H1 (cell line): ENCODE measurements around the gene NBDY.

Experiments
- CHD1 ChIP-seq: IDR thresholded peaks from 2 replicates; pipeline ENCODE4 v1.6.1; 2012; ENCODE audit warnings: low read depth, low read length, improper control_type of control experiment
- CTCF ChIP-seq, 3 experiments: IDR thresholded peaks; 1 replicate in 2 of 3; 2 replicates in 1 of 3; pipeline versions ENCODE4 v1.5.1 to v1.6.1; 2011; ENCODE audit warnings: low read length in 3 of 3, mild to moderate bottlenecking in 3 of 3, inconsistent platforms in 2 of 3, low read depth in 1 of 3, moderate library complexity in 1 of 3; ENCODE audit not compliant: insufficient read depth in 1 of 3; ENCODE audit errors: control extremely low read depth in 1 of 3
- GABPA ChIP-seq: IDR thresholded peaks from 2 replicates; pipeline ENCODE4 v1.6.1; 2011; ENCODE audit warnings: mild to moderate bottlenecking, low read length, moderate library complexity, borderline replicate concordance; ENCODE audit not compliant: insufficient read depth
- HDAC2 ChIP-seq, 2 experiments: fragments of 300-600 bp in 1 of 2; sonication (generic) in 1 of 2; IDR thresholded peaks; 2 replicates each; pipeline ENCODE4 v1.6.1; 2011 to 2012; ENCODE audit warnings: low read depth in 2 of 2, low read length in 2 of 2, mild to moderate bottlenecking in 2 of 2, moderate library complexity in 2 of 2, borderline replicate concordance in 1 of 2, inconsistent platforms in 1 of 2
- SIN3A ChIP-seq, 2 experiments: IDR thresholded peaks in 1 of 2; conservative IDR thresholded peaks in 1 of 2; 2 replicates each; pipeline ENCODE4 v1.6.1; 2011 to 2012; ENCODE audit warnings: low read length in 2 of 2, improper control_type of control experiment in 1 of 2, low read depth in 1 of 2, mild to moderate bottlenecking in 1 of 2
- SUZ12 ChIP-seq: fragments of 200-600 bp; sonication (generic); IDR thresholded peaks from 2 replicates; pipeline ENCODE4 v1.6.1; 2012; ENCODE audit warnings: mild to moderate bottlenecking, inconsistent platforms, low read length, moderate library complexity, mixed read lengths

- TF ChIP-seq CTCF (IDR thresholded peaks at IDR 0.05; ENCODE audit: control extremely low read depth in 1 of 3, insufficient read depth in 1 of 3, low read depth in 1 of 3, low read length in 3 of 3) (no peak), CHD1 (no peak), GABPA (no peak), SUZ12 (no peak), SIN3A (conservative IDR thresholded peaks at IDR 0.05 in 1 of 2, IDR thresholded peaks at IDR 0.05 in 1 of 2; ENCODE audit: low read depth in 1 of 2, low read length in 2 of 2) (no peak), HDAC2 (IDR thresholded peaks at IDR 0.05; ENCODE audit: borderline replicate concordance in 1 of 2, low read depth in 2 of 2, low read length in 2 of 2) (no peak)
These were observed 71.3 kb downstream of the NBDY start for GRCh38 chrX:56800307-56800706.
